ENCODE data around the gene HDHD5. TPM values are rescaled to one million over a fixed set of nuclear protein-coding genes. Genes with fewer than 3 reads are reported as not detected.

The HDHD5 gene
- total RNA-seq, 1 donor from 2014 or later: 50.8 TPM

Other genes starting within 250 kb of the HDHD5 start
- gene GAB4, start 151.1 kb downstream of the HDHD5 start, total RNA-seq: not detected in 2 replicates
- 7.1 and 8.0 TPM in 2 replicates for gene IL17RA, start 74.3 kb downstream of the HDHD5 start, total RNA-seq
- 12.2 and 12.6 TPM in 2 replicates for gene TMEM121B, start 37.9 kb downstream of the HDHD5 start, total RNA-seq
- gene ADA2, start 60.2 kb upstream of the HDHD5 start, total RNA-seq: 32.0 and 33.5 TPM in 2 replicates
- 32.8 and 34.6 TPM in 2 replicates for gene CECR2, start 210.2 kb upstream of the HDHD5 start, total RNA-seq